ENCODE results near the gene HCN2. TPM values are rescaled to one million over a fixed set of nuclear protein-coding genes. Genes with fewer than 3 reads are reported as not detected.
A peak's percentile ranks its signal among the peaks of the same experiment; 100 is the strongest.

HCN2 gene
- total and polyA plus RNA-seq, 2 of the 8 experiments (the other 6 are each of a cell fraction or from before 2014, with no cell fraction given): 1.0 to 4.0 TPM

DNA sequence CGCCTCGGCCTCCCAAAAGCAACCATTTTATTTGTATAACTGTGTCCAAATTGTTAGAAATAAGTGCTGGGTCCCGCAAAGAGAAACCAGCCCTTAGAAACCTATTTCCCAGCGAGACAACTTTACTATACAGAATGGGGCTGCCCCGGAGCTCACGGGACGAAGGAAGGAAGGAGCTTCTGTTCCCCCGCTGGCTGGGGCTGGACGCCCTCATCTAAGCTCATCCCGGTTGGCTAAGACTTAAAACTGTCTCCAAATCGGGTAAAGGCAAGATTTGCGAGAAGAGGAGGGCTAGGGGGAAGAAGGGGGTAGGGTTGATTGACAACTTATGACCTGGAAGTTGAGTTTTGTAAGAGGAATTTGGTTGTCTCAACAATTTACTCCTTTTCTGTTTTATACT is 29.6 kb upstream of the HCN2 start:
- Histone ChIP-seq H3K56ac (replicated peaks; ENCODE audit: insufficient read length, low read depth, low read length) (no peak overlapping the region), H4K8ac (ENCODE audit: extremely low read depth, insufficient read depth, low read length) (no peak overlapping the region; the same call in 1 of the 2 replicates), H3K79me2 (ENCODE audit: control insufficient read depth in 1 of 2, insufficient read depth in 2 of 2, low read length in 2 of 2) (no peaks in the 10 kb centered on the region), H2AK5ac (ENCODE audit: low read depth, low read length) (no peak overlapping the region), H4K5ac (ENCODE audit: insufficient read length, low read depth, low read length) (no peak overlapping the region), H3K23me2 (ENCODE audit: low read depth, low read length) (no peaks in the 10 kb centered on the region; the same call in 1 of the 2 replicates), H3K18ac (ENCODE audit: extremely low read depth, low read length) (no peak overlapping the region), H3K9me3 (ENCODE audit: insufficient read depth in 2 of 2, low read depth in 1 of 2, low read length in 1 of 2) (no peaks in the 10 kb centered on the region; a peak in 1 of 4 replicates), H3K4me2 (ENCODE audit: insufficient read depth in 1 of 2, low read depth in 2 of 2, low read length in 2 of 2) (no peak overlapping the region), H3K14ac (ENCODE audit: insufficient read length) (no peak overlapping the region), H2BK15ac (ENCODE audit: low read length) (no peak overlapping the region), H3K27me3 (replicated peaks in 1 of 4; ENCODE audit: control insufficient read depth in 3 of 4, extremely low read depth in 1 of 4, insufficient read depth in 3 of 4, low read length in 3 of 4) (no peaks in the 10 kb centered on the region), H3K9ac (replicated peaks in 1 of 4; ENCODE audit: extremely low read depth in 1 of 4, low read depth in 3 of 4, low read length in 3 of 4) (peak overlapping the region in 1 of 4 experiments; percentile 9; a peak in 1 of 7 replicates), H3K4ac (replicated peaks; ENCODE audit: insufficient read length, low read depth, low read length) (no peak overlapping the region), H3K4me1 (replicated peaks in 1 of 4; ENCODE audit: control insufficient read depth in 3 of 4, insufficient read depth in 4 of 4, low read length in 3 of 4) (peaks cover 0 to 2% (median under 1%) of the 10 kb centered on the region in 4 experiments; a peak in 4 of 7 replicates), H2BK12ac (ENCODE audit: low read depth, low read length) (no peak overlapping the region), H4K20me1 (replicated peaks in 1 of 2; ENCODE audit: control insufficient read depth in 1 of 2, insufficient read depth in 2 of 2, low read length in 2 of 2) (peaks cover 0 to 2% of the 10 kb centered on the region in 2 experiments), H3K4me3 (ENCODE audit: extremely low read depth in 1 of 4, insufficient read depth in 2 of 4, low read depth in 3 of 4, low read length in 4 of 4) (no peak overlapping the region), H3K36me3 (ENCODE audit: control insufficient read depth in 2 of 4, insufficient read depth in 4 of 4, low read length in 3 of 4) (no peaks in the 10 kb centered on the region), H3K79me1 (ENCODE audit: low read depth, low read length) (no peaks in the 10 kb centered on the region), H2AFZ (ENCODE audit: low read length) (no peak overlapping the region), H4K91ac (replicated peaks; ENCODE audit: insufficient read length, low read length) (no peak overlapping the region), H3K27ac (ENCODE audit: low read depth, low read length) (no peak overlapping the region), H2BK5ac (ENCODE audit: low read depth, low read length) (no peak overlapping the region), H2BK20ac (ENCODE audit: low read length) (no peak overlapping the region), H2BK120ac (replicated peaks; ENCODE audit: low read depth, low read length) (no peak overlapping the region), H3K23ac (ENCODE audit: insufficient read length) (no peak overlapping the region)
- DNase-seq (ENCODE audit: low read depth in 1 of 2, low spot score in 2 of 2) (no peak), FAIRE-seq (no peak)
- TF ChIP-seq SRF (IDR thresholded peaks at IDR 0.05; ENCODE audit: low read depth, low read length) (no peak), HDAC6 (IDR thresholded peaks at IDR 0.05; ENCODE audit: low read depth, low read length) (no peak), FOSL1 (IDR thresholded peaks at IDR 0.05; ENCODE audit: insufficient read depth, low read depth, low read length) (no peak), GABPA (IDR thresholded peaks at IDR 0.05; ENCODE audit: borderline replicate concordance, insufficient read depth, low read length) (no peak), GTF2F1 (IDR thresholded peaks at IDR 0.05; ENCODE audit: borderline replicate concordance, low read depth, low read length) (no peak), RNF2 (IDR thresholded peaks at IDR 0.05; ENCODE audit: borderline replicate concordance, low read depth, low read length, missing control alignments, poor library complexity, severe bottlenecking) (no peak), TCF12 (IDR thresholded peaks at IDR 0.05; ENCODE audit: low read depth, low read length) (no peak), SP1 (IDR thresholded peaks at IDR 0.05; ENCODE audit: low read depth, low read length) (no peak), CREB1 (IDR thresholded peaks at IDR 0.05) (no peak), NANOG (IDR thresholded peaks at IDR 0.05; ENCODE audit: insufficient read depth, low read depth, low read length, poor library complexity, severe bottlenecking) (no peak), CEBPB (IDR thresholded peaks at IDR 0.05; ENCODE audit: low read depth, low read length) (no peak), CBX8 (IDR thresholded peaks at IDR 0.05; ENCODE audit: borderline replicate concordance, low read depth, low read length) (no peak), MAFK (IDR thresholded peaks at IDR 0.05; ENCODE audit: low read depth, low read length) (no peak)
- TF ChIP-seq, protein P1, sequence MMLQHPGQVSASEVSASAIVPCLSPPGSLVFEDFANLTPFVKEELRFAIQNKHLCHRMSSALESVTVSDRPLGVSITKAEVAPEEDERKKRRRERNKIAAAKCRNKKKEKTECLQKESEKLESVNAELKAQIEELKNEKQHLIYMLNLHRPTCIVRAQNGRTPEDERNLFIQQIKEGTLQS (IDR thresholded peaks at IDR 0.05; ENCODE audit: insufficient read depth, low read depth, low read length): no peak
- POLR2A ChIA-PET (ENCODE audit: partially characterized antibody): interaction anchor here (1.0 to 7.1 kb wide), 6 partner anchors 9 to 28 kb away, joined by 3 to 38 read pairs (median 4); partner anchors contain the start of genes BSG and CDC34
- 81% methylated on average over 10 of the region's 12 CpGs; no CpG with 5 or more reads in 1 of the 2 experiments for WGBS, 2 experiments (ENCODE audit: extremely low coverage in 1 of 2, insufficient coverage in 1 of 2, insufficient read length in 1 of 2, insufficient replicate concordance in 2 of 2, low coverage in 1 of 2, low lambda C conversion rate in 2 of 2, missing lambda C conversion rate in 1 of 2)
- CTCF ChIA-PET (ENCODE audit: partially characterized antibody): interaction anchor here (1.0 kb wide), 1 partner anchor 15 kb away, joined by 3 read pairs; no protein-coding TSS in a partner anchor
